NCI-H345 (cell line): ENCODE results near the gene GRID1.

Source experiments
- DNase-seq: peaks from one replicate; lab custom pipeline; 2025; lab: John Stamatoyannopoulos, UW

The GRID1 gene

DNA sequence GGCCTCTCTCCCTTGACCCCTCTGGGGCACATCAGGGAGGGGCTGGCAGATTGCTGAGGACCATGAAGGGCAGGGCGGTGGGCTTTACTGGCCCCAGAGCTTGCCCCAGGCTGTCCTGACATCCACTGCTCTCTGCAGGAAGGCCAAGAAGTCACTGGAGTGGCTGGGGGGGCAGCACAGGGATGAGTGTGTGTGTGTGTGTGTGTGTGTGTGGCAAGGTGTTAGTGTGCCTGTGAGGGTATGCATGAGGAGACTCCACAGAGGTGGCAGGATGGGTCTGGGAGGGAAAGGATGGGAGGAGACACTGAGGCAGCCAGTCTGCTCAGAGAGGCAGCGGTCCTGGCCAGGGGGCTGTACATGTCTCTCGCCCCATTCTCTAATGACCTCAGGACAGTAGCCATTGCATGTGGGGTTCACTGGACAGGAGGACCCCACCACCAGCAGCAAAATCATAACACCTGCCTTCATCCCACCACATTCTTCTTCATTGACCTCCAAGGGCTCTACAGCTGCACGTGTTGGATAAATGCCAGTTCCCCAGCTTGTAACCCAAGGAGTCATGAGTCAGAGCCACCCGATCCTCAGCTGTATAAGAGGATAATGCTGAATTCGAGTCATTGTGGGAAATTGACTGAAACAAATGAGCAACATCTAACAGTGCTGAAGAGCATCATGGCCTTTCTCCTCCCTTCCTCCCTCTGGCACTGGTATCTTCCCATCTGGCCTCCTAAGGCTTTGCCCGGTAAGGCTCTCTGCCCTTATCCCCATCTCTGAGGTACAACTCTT is 720.5 kb downstream of the GRID1 start:
- peak; percentile 71 for DNase-seq

DNA sequence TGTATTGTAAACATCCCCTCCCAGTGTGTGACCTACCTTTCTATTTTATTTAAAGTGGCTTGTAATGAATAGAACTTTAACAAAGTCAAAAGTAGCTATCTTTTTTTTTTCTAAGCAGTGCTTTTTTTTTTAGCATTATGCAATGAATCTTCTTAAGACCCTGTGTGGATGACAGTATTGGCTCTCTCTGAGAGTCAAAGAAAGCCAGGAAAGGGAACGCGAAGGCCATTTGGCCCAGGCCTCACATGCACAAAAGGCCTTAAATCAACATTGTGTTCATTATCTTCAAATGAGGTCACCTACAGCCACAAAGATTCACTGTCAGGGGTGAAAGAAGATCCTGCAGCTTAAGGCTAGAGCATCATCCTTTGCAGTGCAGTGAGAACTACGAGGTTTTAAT is 721.5 kb downstream of the GRID1 start:
- DNase-seq = no peak

DNA sequence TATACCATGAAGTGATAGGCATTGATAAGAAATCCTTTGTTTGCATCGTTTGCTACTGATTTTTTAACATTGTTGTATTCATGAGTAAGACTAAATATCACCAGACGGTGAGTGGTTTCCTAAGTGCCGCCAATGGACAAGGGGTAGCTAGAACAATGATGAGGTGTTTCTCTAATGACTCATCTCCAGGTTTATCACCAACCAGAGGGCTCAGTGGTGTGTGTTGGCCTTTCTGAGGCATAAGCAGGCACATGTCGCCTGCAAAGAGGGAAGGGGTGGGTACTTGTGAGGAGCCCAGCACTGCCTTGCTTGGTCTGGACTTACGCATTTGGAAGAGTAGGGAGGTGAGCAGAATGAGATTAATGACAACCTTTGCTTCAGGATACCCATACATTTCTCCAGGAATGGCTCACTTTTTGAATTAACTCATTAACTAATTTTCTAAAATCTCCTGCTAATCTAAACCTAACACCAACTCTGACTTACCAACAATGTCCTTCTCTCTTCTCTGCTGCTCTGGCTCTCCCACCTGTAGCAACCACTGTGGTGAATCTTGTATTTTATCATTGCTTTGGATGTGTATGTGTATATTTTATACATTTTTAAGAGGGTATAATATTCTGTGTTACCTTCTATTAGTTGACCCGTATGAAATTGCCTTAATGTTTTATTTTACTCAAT is 722.6 kb downstream of the GRID1 start:
- no peak for DNase-seq

DNA sequence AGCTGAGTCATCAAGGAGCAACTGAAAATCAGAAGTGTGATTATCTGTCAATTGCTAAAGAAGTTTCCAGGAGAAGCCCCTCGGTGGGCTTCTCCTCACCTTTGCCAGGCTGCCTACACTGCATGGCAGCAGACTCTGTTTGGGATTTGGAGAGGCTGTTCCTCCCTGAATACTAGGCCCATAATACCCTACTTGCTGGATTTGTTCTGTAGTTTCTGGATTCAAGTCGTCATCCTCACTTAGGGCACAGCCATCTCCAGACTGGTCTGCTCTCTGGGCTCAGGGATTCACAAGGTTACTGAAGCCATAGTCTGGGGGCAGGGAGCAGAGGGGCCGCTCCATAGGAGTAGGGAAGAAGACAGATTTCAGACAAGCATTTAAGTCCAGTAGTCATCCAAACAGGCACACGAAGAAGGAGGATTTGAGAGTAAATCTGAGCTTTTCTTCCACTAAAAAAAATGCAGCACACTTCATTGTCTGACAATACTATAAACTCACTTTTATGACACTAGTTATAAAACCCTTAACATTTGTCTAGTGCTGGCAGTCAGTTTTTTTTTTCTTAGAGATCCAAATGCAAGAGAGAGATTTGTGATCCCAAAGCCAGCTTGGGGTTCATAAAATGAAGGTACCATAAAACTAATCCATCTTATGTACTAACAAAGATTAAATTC is 723.3 kb downstream of the GRID1 start:
- DNase-seq = no peak

DNA sequence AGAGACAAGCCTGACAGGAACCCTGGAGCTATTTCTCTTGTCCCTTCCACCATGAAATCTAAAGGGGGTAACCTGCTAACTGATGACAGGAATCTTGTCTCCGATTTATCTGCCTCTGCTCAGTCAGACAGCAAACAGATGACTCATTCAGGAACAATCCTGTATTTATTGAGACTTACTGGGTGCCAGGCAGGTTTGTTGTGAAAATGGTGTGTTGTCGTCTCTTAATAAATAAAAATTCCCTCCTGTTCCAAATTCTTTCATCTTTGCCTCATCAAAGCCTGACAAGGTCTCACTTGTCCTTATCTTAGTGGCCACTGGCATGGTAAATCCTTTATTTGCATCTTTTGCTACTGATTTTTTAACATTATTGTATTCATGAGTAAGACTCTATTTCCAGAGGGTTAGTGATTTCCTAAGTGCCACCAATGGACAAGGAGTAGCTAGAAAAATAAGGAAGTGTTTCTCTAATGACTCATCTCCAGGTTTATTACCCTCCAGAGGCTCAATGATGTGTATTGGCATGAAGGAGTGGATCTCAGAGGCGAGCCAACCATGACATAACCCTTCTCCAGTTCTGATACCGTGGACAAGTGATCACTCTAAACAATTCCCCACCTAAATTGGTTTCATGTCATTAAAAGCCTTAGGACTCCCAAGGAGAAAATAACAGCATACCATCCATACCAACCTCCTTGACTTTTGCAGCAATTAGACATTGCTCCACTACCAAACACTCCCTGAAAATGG is 724.0 kb downstream of the GRID1 start:
- peak; percentile 8 for DNase-seq

- DNase-seq = no peak
Measured at GRCh38 chr10:85642082-85642420, 724.5 kb downstream of the GRID1 start.

DNA sequence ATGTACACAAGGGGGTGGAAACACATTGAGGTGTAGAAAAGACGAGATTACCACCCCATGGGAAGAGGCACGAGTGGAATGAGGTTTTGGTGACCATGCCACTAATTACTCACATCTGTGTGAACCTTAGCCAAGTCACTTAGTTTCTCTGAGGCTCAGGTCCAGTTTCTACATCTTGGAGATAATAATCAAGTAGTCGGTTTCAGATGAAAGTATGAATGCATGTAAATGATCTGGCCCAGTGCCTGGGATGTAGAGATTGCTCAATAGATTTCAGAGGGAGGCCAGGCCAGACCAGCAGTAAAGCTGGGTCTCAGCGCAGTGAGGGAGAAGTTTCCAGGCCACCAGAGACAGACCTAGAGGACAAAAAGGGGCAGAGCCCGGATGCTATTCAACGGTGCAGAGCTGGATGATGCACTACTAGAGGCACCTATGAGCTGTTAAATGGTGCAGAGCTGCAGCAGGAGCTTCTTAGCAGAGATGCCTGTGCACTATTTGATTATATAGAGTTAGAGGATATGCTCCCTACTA is 725.1 kb downstream of the GRID1 start:
- no peak for DNase-seq

DNA sequence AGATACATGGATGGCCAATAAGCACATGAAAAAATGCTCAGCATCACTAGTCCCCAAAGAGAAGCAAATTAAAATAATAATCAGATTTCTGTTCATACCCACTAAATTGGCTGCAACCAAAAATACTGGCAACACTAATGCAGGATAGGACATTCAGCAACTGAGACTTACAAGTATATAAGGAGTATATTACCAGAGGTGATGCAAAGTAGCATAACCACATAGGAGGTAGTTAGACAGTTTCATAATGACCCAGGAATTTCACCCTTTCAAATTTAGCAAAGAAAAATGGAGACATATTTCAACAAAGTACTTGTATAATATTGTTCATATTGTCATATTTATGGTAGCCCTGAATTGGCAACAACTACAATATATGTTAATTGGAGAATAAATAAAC is 727.8 kb downstream of the GRID1 start:
- DNase-seq = no peak

- no peak for DNase-seq
Measured at GRCh38 chr10:85635650-85636049, 730.9 kb downstream of the GRID1 start.

DNA sequence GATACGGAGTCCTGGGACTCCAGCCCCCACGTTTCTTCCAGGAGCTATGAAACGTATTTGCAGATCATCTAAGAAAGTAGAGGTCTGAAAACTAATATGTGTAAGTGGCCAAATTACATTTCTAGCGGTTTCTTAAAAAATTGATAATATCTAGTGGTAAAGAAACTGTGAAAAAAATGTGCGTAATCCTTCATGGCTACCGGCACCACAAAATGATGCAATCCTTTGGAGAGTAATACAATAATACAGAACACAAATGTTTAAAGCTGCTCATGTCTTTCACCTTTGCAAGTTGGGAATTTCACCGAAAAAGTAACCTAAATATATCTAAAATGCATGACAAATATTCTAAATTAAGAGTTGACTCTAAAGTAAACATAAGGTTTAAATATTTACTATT is 742.1 kb downstream of the GRID1 start:
- DNase-seq = no peak

- no peak for DNase-seq
Measured at GRCh38 chr10:85623758-85624157, 742.8 kb downstream of the GRID1 start.

DNA sequence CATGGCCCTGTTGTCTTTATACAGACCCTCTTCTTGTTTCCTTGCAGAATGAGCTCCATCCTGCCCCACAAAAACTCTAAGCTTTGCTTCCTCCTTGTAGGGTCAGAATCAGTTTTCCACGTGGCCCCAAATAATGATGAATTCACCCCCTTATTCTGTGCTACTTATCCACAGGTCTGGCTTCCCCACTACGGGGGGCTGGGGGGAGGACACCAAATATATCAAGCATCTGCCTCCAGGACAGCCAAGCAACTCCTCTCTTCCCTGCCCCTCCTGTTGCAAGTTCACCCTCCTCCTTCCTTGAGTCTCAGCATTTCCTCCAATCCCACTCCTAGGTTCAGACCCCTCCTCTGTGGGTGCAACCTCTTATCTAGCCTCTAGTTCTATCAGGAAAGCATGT is 743.3 kb downstream of the GRID1 start:
- DNase-seq = no peak

GRCh38 chr10:85622425-85622824 is 744.2 kb downstream of the GRID1 start:
- no peak for DNase-seq

GRCh38 chr10:85621562-85621961 is 745.0 kb downstream of the GRID1 start:
- no peak for DNase-seq

GRCh38 chr10:85620807-85621206 is 745.8 kb downstream of the GRID1 start:
- no peak for DNase-seq

DNA sequence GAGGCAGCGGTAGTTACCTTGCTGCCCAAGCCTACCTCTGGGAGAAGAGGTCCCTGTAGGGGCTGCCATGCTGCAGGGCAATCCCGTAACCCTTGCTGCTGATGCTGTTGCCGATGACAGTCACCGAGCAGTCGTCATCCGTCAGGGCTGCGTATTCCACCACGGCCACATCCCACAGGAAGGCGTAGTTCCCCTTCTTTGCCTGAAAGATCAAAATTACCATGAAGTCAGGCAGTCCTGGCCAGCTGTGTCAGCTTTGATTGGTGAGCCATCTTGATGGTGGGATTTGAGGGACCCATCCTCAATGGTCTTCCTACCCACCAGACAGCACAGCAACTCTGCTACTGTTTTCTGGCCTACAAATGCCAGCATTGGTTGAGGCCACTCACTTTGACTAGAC is 746.8 kb downstream of the GRID1 start:
- no peak for DNase-seq

DNA sequence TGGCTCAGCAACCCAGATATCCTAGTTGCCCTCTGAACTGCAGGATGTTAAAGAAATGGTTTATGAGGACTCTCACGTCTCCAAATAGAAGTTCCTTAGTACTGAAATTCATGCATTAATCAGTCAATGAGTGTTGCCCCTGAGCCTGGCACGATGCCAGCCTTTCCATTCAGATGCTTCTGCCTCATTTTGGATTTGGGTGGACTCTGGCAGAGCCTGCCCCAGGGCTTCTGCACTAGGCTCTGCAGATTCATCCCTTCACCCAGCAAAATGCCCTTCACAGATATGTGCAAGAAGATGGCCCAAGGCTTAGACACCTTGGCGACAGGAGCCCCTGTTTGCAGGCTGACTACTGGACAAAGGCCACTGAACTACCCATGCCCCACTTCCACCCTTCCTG is 747.8 kb downstream of the GRID1 start:
- no peak for DNase-seq

- DNase-seq = no peak
Measured at GRCh38 chr10:85617751-85618546, 748.6 kb downstream of the GRID1 start.

DNA sequence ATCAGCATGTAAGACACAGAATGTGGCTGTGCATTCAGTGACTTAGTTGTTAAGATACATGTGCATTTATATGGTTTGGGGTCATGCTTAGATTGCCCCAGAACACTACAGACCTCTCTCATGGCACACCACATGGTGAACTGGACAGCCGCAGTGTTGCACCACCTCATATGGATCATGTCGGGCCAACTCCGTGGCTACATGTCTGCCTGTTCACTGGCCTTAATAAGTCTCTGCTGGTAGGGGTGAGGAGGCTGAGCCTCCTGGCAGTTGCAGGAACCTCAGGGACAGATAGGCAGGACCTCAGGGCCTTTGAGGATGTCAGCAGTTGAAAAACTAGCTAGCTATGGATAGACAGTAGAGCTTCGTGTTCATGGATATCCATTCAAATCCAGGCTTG is 751.0 kb downstream of the GRID1 start:
- DNase-seq = no peak

DNA sequence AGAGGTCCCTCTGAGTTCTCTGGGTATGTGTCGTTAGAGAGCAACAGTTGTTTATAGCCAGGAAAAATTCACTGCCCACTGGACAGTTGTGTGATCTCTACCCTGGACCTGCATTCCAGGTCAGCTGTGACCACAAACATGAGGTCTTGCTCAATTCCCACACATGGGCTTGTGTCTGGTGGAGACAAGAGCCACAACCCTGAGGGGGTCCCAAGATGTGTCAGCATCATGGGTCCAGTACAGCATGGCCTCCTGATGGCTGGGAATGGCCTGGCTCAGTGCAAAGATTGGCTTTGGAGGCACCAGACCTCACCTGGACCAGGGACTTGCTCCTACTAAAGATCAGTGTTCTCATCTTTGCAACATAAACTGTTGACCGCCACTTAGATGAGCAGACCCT is 751.6 kb downstream of the GRID1 start:
- DNase-seq = no peak

GRCh38 chr10:85614566-85614965 is 752.0 kb downstream of the GRID1 start:
- DNase-seq = no peak

DNA sequence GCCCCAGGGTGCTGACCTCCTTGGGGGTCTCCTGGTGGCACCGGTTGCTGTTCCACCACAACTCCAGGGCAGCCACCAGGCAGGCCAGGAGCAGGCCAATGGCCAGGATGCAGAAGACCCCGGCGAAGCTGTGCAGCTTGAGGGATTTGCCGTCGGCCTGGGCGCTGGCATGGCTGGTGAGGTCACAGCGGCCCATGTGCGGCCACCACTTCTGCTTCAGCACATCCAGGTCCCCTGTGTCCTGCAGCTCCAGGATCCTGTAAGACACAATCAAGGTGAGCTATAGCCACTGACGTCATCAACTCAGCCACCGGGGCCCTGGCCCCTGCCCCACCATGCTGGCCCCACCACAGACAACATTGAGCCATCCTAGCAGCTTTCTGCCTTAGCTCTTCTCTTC is 753.2 kb downstream of the GRID1 start:
- no peak for DNase-seq
